GM10266 (cell line): ENCODE data around the gene TBC1D9.

Source experiments
- DNase-seq: peaks from one replicate; pipeline ENCODE4 v3.0.0; 2012; ENCODE audit errors: extremely low spot score
- TF ChIP-seq, protein P1 (sequence below): IDR thresholded peaks from 2 replicates; pipeline ENCODE4 v1.5.1; 2012; ENCODE audit warnings: mild to moderate bottlenecking, low read depth; ENCODE audit not compliant: control insufficient read depth, insufficient read depth; ENCODE audit errors: missing control alignments

Gene TBC1D9

GRCh38 chr4:140735317-140735716 is 20.9 kb downstream of the TBC1D9 start:
- DNase-seq, result no peak
- TF ChIP-seq, protein P1, sequence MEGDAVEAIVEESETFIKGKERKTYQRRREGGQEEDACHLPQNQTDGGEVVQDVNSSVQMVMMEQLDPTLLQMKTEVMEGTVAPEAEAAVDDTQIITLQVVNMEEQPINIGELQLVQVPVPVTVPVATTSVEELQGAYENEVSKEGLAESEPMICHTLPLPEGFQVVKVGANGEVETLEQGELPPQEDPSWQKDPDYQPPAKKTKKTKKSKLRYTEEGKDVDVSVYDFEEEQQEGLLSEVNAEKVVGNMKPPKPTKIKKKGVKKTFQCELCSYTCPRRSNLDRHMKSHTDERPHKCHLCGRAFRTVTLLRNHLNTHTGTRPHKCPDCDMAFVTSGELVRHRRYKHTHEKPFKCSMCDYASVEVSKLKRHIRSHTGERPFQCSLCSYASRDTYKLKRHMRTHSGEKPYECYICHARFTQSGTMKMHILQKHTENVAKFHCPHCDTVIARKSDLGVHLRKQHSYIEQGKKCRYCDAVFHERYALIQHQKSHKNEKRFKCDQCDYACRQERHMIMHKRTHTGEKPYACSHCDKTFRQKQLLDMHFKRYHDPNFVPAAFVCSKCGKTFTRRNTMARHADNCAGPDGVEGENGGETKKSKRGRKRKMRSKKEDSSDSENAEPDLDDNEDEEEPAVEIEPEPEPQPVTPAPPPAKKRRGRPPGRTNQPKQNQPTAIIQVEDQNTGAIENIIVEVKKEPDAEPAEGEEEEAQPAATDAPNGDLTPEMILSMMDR, result no peak

- TF ChIP-seq, protein P1, result no peak
- no peak for DNase-seq
These were observed 23.4 kb downstream of the TBC1D9 start for GRCh38 chr4:140732780-140733179.

- no peak for DNase-seq
- TF ChIP-seq, protein P1, result no peak
These were observed 26.7 kb downstream of the TBC1D9 start for GRCh38 chr4:140729344-140730049.

DNA sequence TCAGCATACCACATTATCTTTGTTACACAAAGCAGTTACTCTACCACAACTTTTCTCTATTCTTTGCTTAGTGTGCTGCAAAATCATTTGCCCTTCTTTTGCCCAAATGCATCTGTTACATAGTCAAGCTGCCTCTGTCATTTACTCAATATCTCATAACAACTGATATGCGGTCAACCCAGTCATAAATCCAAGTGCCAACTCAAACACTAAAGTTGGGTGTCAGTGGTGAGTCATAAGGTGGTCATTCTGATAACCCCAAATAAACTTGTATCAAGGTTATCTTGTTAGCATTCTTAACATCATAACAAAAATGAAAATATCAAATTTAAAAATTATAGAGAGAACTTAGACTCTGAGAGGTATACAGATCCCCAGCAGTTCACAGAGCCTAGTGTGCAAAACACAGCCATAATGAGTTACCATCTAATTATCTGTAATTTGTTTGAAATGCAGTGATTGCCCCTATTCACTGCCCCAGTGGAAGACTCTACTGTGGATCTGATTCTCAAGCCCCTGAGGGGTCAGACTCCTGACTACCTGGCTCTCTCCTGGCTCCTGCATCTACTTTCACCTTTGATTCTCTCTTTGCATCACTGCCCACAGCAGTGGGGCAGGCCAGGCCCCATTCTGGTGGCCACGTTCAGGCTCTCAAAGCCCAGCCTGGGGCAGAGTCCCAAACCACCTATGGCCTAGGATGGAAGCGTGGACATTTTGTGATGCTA is 29.2 kb downstream of the TBC1D9 start:
- no peak for DNase-seq

DNA sequence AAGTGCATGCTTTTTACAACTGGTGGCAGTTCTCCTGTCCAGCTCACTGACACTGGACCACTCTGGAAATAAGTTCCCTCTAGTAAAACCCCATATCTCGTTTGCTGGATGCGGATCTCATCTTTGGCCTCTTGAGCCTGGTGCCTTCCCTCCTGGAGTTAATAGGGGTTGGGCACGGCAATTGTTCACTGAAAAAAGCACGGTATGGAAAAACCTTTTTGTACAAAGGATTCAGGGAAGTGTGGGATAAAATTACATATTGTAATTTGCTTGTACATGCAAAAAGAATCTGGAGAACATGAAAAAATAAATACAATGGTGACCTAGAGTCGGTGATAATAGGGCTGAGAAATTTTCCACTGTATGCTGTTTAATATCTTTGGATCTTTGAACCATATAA is 30.6 kb downstream of the TBC1D9 start:
- DNase-seq, result no peak
- TF ChIP-seq, protein P1, result no peak

More for the DNA sequence above, 29.2 kb downstream of the TBC1D9 start:
- TF ChIP-seq, protein P1, result no peak

DNA sequence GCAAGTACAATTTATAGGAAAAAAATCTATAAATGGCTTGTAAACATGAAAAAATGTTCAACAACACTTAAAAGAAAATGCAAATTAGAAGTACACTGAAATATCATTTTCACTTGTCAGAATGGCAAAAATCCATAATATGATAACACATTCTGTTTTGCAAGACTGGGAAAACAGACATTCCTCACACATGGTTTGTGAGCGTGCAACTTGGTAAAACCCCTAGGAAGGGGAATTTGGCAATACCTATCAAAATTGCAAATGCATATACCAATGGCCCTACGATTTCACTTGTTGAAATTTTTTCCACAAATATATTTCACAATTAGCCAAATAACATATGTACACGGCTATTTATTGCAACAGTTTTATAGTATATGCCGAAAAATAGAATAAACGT is 31.4 kb downstream of the TBC1D9 start:
- TF ChIP-seq, protein P1, result no peak
- DNase-seq, result no peak

DNA sequence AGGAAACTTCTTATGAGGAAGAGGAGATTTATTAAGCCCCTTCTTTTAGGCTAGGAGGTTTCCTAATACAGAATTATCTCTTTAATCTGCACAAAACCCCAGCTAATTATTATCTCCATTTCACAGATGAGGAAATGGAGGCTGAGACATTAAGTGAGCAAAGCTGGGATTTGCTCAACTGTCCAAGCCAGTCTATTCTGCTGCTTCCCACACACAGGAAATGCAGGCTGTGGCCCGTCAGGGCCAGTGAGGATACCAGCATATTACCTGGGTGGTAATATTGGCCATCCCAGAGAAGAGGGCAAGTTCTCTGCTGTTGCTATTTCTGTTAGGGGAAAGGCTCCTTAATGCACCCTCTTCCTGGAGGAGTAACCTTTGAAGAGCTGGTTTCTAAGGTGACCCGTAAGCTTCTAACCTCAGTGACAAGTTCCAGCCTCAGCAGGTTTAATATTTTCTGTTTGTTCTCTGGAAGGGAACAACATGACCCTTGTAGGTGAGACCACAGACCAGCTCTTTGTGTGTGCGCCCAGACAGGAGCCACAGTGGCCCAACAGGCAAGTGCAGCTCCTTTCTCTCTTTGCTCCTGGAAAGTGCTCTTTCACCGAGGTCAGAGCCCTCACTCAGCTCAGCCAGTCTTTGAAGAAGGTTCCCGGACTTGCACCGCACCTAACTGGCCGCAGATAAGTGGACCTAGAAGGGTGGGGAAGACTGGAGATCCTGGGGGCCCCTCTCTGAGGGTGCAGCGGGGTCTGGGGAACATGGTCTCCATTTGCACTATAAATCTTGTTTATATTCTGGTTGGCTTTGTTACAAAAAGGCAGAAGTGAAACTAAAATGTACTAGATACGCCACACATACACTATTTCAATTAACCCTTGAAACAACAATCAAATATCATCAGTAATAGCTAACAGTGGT is 35.5 kb downstream of the TBC1D9 start:
- TF ChIP-seq, protein P1, result no peak
- DNase-seq, result no peak
